Measurements from ENCODE around the gene RNU1-3.
"Not testable (repeated sequence)": the region's sequence is repeated elsewhere in the genome, so short reads cannot be mapped to it uniquely, and the experiment has no call there.

Gene RNU1-3

GRCh38 chr1:16621300-16621658, 45.5 kb downstream of the RNU1-3 start:
- no peak for DNase-seq (ENCODE audit: low read depth in 2 of 2)

- DNase-seq (ENCODE audit: low read depth in 2 of 2), result not testable (repeated sequence)
Measured at GRCh38 chr1:16619803-16620501, 46.8 kb downstream of the RNU1-3 start.

- DNase-seq (ENCODE audit: low read depth in 2 of 2), result no peak
Measured at GRCh38 chr1:16618719-16619118, 48.0 kb downstream of the RNU1-3 start.

- DNase-seq (ENCODE audit: low read depth in 2 of 2), result no peak
Measured at GRCh38 chr1:16617778-16618580, 48.8 kb downstream of the RNU1-3 start.

- no peak for DNase-seq (ENCODE audit: low read depth in 2 of 2)
Measured at GRCh38 chr1:16617114-16617631, 49.6 kb downstream of the RNU1-3 start.

Measured in stimulated activated CD4-positive, alpha-beta T cell treated with anti-CD3 and anti-CD28 coated beads, Interleukin-12 subunit alpha, Interleukin-12 subunit beta, amount 100 ng/mL, for 24 hours (primary cell).